Mesendoderm (in vitro differentiated cells): ENCODE measurements around the gene PCNX1.
"Not testable (repeated sequence)": the region's sequence is repeated elsewhere in the genome, so short reads cannot be mapped to it uniquely, and the experiment has no call there.

ENCODE experiments used
- DNase-seq: peaks from one replicate; pipeline ENCODE4 v3.0.0; 2013
- H2AK5ac ChIP-seq: 2 replicates; pipeline ENCODE4 v1.6.1; 2013; ENCODE audit warnings: low read length, inconsistent platforms
- H2BK120ac ChIP-seq: 2 replicates; pipeline ENCODE4 v1.6.1; 2013; ENCODE audit warnings: low read depth, mild to moderate bottlenecking, low read length, moderate library complexity, mixed read lengths
- H2BK15ac ChIP-seq: replicated peaks from 2 replicates; pipeline ENCODE4 v1.6.1; 2013; ENCODE audit warnings: low read depth, mild to moderate bottlenecking, moderate library complexity
- H2BK5ac ChIP-seq: 2 replicates; pipeline ENCODE4 v1.6.1; 2013; ENCODE audit warnings: low read length, inconsistent platforms
- H3K18ac ChIP-seq: 2 replicates; pipeline ENCODE4 v1.6.1; 2013; ENCODE audit warnings: mild to moderate bottlenecking, low read length, mixed read lengths
- H3K23ac ChIP-seq: one replicate; pipeline ENCODE4 v1.6.1; 2013; ENCODE audit warnings: low read length
- H3K27ac ChIP-seq: 2 replicates; pipeline ENCODE4 v1.5.1; 2013; ENCODE audit warnings: low read depth, mild to moderate bottlenecking, inconsistent platforms, low read length, moderate library complexity
- H3K27me3 ChIP-seq: 2 replicates; pipeline ENCODE4 v1.6.1; 2013; ENCODE audit warnings: low read length, control low read depth, mild to moderate bottlenecking, inconsistent platforms; ENCODE audit not compliant: insufficient read depth, poor library complexity
- H3K36me3 ChIP-seq: 2 replicates; pipeline ENCODE4 v1.6.1; 2013; ENCODE audit warnings: low read length, inconsistent platforms; ENCODE audit not compliant: control insufficient read depth, insufficient read depth
- H3K4ac ChIP-seq: one replicate; pipeline ENCODE4 v1.6.1; 2013; ENCODE audit warnings: low read depth, mild to moderate bottlenecking, low read length, moderate library complexity
- H3K4me1 ChIP-seq: 2 replicates; pipeline ENCODE4 v1.6.1; 2013; ENCODE audit warnings: low read depth, low read length, inconsistent platforms; ENCODE audit not compliant: control insufficient read depth
- H3K4me2 ChIP-seq: 2 replicates; pipeline ENCODE4 v1.6.1; 2013; ENCODE audit warnings: low read length
- H3K4me3 ChIP-seq: 2 replicates; pipeline ENCODE4 v1.5.1; 2013; ENCODE audit warnings: mild to moderate bottlenecking, low read length
- H3K56ac ChIP-seq: one replicate; pipeline ENCODE4 v1.6.1; 2013; ENCODE audit warnings: low read length
- H3K79me1 ChIP-seq: 2 replicates; pipeline ENCODE4 v1.6.1; 2013; ENCODE audit warnings: low read length, inconsistent platforms
- H3K79me2 ChIP-seq: 2 replicates; pipeline ENCODE4 v1.6.1; 2013; ENCODE audit warnings: mild to moderate bottlenecking, low read length; ENCODE audit not compliant: control insufficient read depth, insufficient read depth
- H3K9ac ChIP-seq: 2 replicates; pipeline ENCODE4 v1.6.1; 2013; ENCODE audit warnings: low read length, inconsistent platforms
- H4K5ac ChIP-seq: one replicate; pipeline ENCODE4 v1.6.1; 2013; ENCODE audit warnings: low read length
- H4K8ac ChIP-seq: one replicate; pipeline ENCODE4 v1.6.1; 2013; ENCODE audit warnings: low read depth, mild to moderate bottlenecking, control low read depth, low read length, moderate library complexity
- WGBS: extraction: QIAGEN DNeasy Blood & Tissue Kit; methylation state at CpG from one replicate; pipeline ENCODE4 v1.1.7; 2013; ENCODE audit warnings: low lambda C conversion rate, missing lambda C conversion rate; ENCODE audit not compliant: insufficient coverage; ENCODE audit errors: extremely low coverage; 5-methylcytosine and 5-hydroxymethylcytosine counted together

PCNX1 gene

GRCh38 chr14:70934502-70935134 is 27.4 kb downstream of the PCNX1 start:
- H3K4ac ChIP-seq: no peak overlapping the region
- H3K4me3 ChIP-seq: no peak overlapping the region
- H3K4me2 ChIP-seq: no peak overlapping the region
- H3K36me3 ChIP-seq: no peaks in the 10 kb centered on the region
- WGBS: no CpG with 5 or more reads among the region's 2 CpGs
- H4K8ac ChIP-seq: no peak overlapping the region
- no peak overlapping the region for H2BK120ac ChIP-seq
- H2BK5ac ChIP-seq: no peak overlapping the region
- H4K5ac ChIP-seq: no peak overlapping the region
- H3K18ac ChIP-seq: no peak overlapping the region
- H3K27ac ChIP-seq: no peak overlapping the region
- no peaks in the 10 kb centered on the region for H3K27me3 ChIP-seq
- H3K23ac ChIP-seq: no peak overlapping the region
- H3K79me2 ChIP-seq: peaks cover 19% of the 10 kb centered on the region
- H3K9ac ChIP-seq: no peak overlapping the region
- no peak overlapping the region for H3K56ac ChIP-seq
- no peak overlapping the region for H2BK15ac ChIP-seq
- peaks cover 10% of the 10 kb centered on the region for H3K79me1 ChIP-seq
- no peak for DNase-seq
- no peak overlapping the region for H2AK5ac ChIP-seq
- no peaks in the 10 kb centered on the region for H3K4me1 ChIP-seq

- no peak overlapping the region for H3K9ac ChIP-seq
- H2BK15ac ChIP-seq: no peak overlapping the region
- H4K8ac ChIP-seq: no peak overlapping the region
- H3K27me3 ChIP-seq: no peaks in the 10 kb centered on the region
- H2AK5ac ChIP-seq: no peak overlapping the region
- H3K4me2 ChIP-seq: no peak overlapping the region
- no CpG with 5 or more reads among the region's 3 CpGs for WGBS
- H2BK5ac ChIP-seq: no peak overlapping the region
- no peak for DNase-seq
- H4K5ac ChIP-seq: no peak overlapping the region
- peaks cover 8% of the 10 kb centered on the region for H3K79me1 ChIP-seq
- H3K56ac ChIP-seq: no peak overlapping the region
- no peak overlapping the region for H3K4ac ChIP-seq
- no peaks in the 10 kb centered on the region for H3K36me3 ChIP-seq
- H3K4me1 ChIP-seq: no peaks in the 10 kb centered on the region
- no peak overlapping the region for H3K4me3 ChIP-seq
- H3K18ac ChIP-seq: no peak overlapping the region
- no peak overlapping the region for H2BK120ac ChIP-seq
- H3K79me2 ChIP-seq: peaks cover 17% of the 10 kb centered on the region
- H3K27ac ChIP-seq: no peak overlapping the region
- H3K23ac ChIP-seq: no peak overlapping the region
These were observed 27.9 kb downstream of the PCNX1 start for GRCh38 chr14:70935135-70935534.

DNA sequence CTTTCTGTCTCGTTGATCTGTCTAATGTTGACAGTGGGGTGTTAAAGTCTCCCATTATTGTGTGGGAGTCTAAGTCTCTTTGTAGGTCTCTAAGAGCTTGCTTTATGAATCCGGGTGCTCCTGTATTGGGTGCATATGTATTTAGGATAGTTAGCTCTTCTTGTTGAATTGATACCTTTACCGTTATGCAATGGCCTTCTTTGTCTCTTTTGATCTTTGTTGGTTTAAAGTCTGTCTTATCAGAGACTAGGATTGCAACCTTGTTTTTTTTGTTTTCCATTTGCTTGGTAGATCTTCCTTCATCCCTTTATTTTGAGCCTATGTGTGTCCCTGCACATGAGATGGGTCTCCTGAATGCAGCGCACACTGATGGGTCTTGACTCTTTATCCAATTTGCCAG is 32.4 kb downstream of the PCNX1 start:
- H3K9ac ChIP-seq, H3K56ac ChIP-seq, H3K27me3 ChIP-seq, H3K4me3 ChIP-seq, H2AK5ac ChIP-seq, H2BK5ac ChIP-seq, H2BK120ac ChIP-seq, H3K4me2 ChIP-seq, H4K8ac ChIP-seq, H3K23ac ChIP-seq, H3K18ac ChIP-seq, H3K36me3 ChIP-seq, DNase-seq, H3K4ac ChIP-seq, H4K5ac ChIP-seq, H3K27ac ChIP-seq, H3K4me1 ChIP-seq, H2BK15ac ChIP-seq: not testable (repeated sequence)
- Histone ChIP-seq H3K79me2 (peaks cover 17% of the 10 kb centered on the region), H3K79me1 (peaks cover 14% of the 10 kb centered on the region)
- no CpG with 5 or more reads among the region's 4 CpGs for WGBS

DNA sequence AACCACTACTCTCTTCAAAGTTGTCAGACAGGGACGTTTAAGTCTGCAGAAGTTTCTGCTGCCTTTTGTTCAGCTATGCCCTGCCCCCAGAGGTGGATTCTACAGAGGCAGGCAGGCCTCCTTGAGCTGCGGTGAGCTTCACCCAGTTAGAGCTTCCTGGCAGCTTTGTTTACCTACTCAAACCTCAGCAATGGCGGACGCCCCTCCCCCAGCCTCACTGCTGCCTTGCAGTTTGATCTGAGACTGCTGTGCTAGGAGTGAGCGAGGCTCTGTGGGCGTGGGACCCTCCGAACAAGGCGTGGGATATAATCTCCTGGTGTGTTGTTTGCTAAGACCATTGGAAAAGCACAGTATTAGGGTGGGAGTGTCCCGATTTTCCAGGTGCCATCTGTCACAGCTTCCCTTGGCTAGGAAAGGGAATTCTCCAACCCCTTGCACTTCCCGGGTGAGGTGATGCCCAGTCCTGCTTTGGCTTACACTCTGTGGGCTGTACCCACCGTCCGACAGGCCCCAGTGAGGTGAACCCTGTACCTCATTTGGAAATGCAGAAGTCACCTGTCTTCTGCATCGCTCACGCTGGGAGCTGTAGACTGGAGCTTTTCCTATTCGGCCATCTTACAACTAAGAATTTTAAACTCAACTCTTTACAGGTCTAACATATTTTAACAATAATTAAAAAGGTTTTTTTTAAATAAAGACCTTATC is 34.5 kb downstream of the PCNX1 start:
- not testable (repeated sequence) for H4K5ac ChIP-seq, H3K36me3 ChIP-seq, H2BK5ac ChIP-seq, H3K9ac ChIP-seq, H3K56ac ChIP-seq, H3K4me2 ChIP-seq, H2BK120ac ChIP-seq, H3K4ac ChIP-seq, H3K18ac ChIP-seq, H3K23ac ChIP-seq, H3K27ac ChIP-seq, H2BK15ac ChIP-seq, H2AK5ac ChIP-seq, H3K4me1 ChIP-seq, H3K4me3 ChIP-seq, H4K8ac ChIP-seq, DNase-seq, H3K27me3 ChIP-seq
- Histone ChIP-seq H3K79me1 (peaks cover 17% of the 10 kb centered on the region), H3K79me2 (peaks cover 15% of the 10 kb centered on the region)
- WGBS: no CpG with 5 or more reads among the region's 15 CpGs

DNA sequence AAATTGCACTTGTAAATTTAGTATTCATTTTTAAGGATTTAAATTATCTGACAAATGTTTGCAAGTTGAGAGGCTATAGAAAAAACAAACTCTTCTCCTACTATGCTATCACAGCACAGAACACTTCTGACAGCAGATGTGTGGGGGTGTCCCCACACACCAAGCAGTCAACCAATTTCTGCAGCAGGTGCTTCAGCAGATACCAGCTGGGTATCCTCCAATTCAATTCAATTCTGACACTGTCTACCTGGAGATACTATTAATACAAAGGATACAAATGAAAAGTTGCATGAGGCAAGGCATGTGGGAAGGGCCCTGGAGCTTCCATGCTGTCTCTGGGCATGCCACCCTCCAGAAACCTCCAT is 35.1 kb downstream of the PCNX1 start:
- H3K79me2 ChIP-seq: peaks cover 15% of the 10 kb centered on the region

GRCh38 chr14:70942721-70943120 is 35.5 kb downstream of the PCNX1 start:
- H2BK120ac ChIP-seq, H2AK5ac ChIP-seq, H3K4me1 ChIP-seq, H3K27me3 ChIP-seq, H2BK5ac ChIP-seq, H3K18ac ChIP-seq, H4K5ac ChIP-seq, H2BK15ac ChIP-seq, H3K9ac ChIP-seq, H3K4me3 ChIP-seq, H3K36me3 ChIP-seq, H3K4ac ChIP-seq, H3K56ac ChIP-seq, DNase-seq, H3K4me2 ChIP-seq, H3K27ac ChIP-seq, H3K23ac ChIP-seq, H4K8ac ChIP-seq: not testable (repeated sequence)
- H3K79me1 ChIP-seq: peaks cover 17% of the 10 kb centered on the region
- WGBS: no CpG with 5 or more reads among the region's 3 CpGs
- H3K79me2 ChIP-seq: peaks cover 15% of the 10 kb centered on the region

More for the DNA sequence above, 35.1 kb downstream of the PCNX1 start:
- no peak overlapping the region for H3K56ac ChIP-seq
- no peak overlapping the region for H4K8ac ChIP-seq
- no peak overlapping the region for H3K4me3 ChIP-seq
- H2BK5ac ChIP-seq: no peak overlapping the region
- no peak overlapping the region for H3K4ac ChIP-seq
- DNase-seq: no peak
- H3K79me1 ChIP-seq: peaks cover 17% of the 10 kb centered on the region
- H2AK5ac ChIP-seq: no peak overlapping the region
- no peak overlapping the region for H3K9ac ChIP-seq
- H3K23ac ChIP-seq: no peak overlapping the region
- no peak overlapping the region for H2BK15ac ChIP-seq
- H3K36me3 ChIP-seq: no peaks in the 10 kb centered on the region
- no peak overlapping the region for H4K5ac ChIP-seq
- no peaks in the 10 kb centered on the region for H3K4me1 ChIP-seq
- H2BK120ac ChIP-seq: no peak overlapping the region
- no peak overlapping the region for H3K27ac ChIP-seq
- H3K4me2 ChIP-seq: no peak overlapping the region
- no peak overlapping the region for H3K18ac ChIP-seq
- no peaks in the 10 kb centered on the region for H3K27me3 ChIP-seq
